C1 segment of cervical spinal cord (tissue), 14 donors: Measurements from ENCODE around the gene CARS1.
A peak's percentile ranks its signal among the peaks of the same experiment; 100 is the strongest.

Source experiments
- DNase-seq, 14 donors: peaks; one replicate each; lab custom pipeline; 2025; lab: John Stamatoyannopoulos, UW

CARS1 gene

DNA sequence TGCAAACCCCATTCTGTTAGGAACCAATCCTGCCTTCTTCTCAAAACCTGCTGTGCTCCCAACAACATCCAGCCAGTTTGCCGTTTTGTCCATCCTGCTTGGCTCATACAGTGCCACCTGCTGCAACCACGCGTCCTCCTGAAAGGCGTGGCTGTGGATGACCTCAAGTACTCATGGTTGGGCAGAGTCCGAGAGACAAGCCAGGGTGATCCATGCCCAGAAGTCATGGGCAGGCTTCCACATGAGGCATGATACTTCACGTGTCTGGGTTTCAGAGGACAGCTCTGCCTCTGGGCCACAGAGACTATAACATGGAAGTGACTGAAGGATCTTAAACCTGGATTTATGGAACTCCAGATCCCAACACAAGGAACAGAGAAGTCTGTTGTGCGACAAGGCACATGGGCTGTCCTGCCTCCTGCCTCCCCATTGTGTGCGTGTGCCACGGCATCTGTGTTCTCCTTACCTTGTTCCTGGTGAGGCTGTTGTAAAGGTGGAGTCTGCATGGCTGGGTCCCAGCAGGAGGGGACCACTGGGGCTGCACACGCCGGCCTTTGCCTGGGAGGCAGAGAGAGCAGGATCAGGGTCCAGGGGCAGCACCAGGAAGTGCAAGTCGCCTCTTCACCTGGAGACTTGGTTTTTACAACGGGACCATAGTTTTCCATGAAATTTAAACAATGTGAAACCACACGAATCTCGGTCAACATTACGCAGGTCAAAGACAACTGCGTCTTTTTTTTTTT, 15.4 kb downstream of the CARS1 start:
- DNase-seq = peak in 3 of 14 donors; percentile 10 to 46 (median 13)

DNA sequence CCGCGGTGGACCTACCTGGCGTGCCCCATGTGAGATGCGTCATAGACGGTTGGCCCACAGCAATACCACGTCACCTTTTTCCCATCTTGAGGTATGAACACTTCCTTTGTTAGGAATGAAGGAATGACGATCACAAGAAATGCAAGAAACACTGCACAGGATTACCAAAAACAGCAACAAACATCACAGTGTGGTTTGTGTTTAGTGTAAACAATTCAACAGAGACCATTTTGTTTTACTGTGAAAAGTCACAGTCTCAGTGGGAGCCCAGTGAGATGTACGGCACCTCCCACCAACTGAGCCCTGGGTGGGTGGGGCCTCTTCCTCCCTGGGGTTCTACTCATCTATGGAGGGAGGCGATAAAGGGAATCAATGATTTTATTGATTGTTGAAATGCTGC, 16.3 kb downstream of the CARS1 start:
- no peak for DNase-seq

DNA sequence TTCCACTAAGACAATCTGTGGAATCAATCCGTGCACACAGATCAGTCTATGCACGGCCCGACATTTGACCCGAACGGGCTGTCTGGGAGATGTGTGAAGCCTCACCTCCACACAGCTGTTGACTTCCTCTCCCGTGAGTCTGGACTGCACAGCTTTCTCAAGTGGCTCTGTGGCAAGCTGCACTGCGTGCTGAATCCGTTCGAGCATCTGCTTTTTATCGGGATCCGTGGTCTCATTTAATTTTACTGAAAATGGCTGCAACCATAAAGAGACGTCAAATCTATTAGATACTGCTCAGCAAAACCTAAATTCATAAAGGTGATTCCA, 19.3 kb downstream of the CARS1 start:
- DNase-seq = no peak

DNA sequence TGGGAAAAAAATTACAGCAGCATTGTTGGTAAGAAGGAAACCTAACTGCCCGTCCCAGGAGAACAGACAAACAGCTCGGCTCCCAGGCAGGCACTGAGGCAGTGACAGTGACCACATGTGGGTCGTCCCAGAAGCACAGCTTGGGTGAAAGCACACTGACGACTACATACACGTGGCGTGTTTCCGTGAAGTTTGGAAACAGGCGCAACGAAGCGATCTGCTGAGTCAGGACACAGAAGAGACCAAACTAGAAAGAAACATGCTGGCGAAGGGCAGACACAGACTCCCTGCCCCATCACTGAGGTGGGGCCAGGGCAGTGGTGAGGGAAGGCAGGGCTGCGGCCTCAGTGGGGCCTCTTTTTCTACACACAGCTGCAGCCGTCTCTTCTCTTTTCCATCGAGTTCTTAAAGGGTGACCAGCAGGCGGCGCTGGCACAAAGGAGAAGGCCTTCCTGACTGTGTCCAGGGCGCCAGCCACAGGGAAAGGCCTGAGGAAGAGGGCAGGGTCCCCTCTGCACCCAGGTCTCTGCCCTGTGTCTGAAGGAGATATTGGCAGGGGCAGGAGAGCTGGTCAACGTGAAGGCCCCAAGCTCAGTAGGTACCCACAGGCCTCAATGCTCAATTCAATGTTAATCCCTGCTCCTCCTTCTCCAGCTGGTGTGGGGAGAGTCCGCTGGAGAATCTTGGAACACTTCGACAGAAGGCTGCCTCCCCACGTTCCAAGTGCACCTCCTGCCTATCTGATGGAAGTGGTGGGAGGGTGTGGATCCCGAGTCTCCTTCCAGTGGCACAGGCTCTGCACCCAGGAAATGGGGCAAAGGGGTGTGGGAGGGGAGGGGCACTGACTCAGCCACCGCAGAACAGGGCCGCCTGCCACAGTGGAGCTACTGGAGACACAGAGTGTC, 19.9 kb downstream of the CARS1 start:
- DNase-seq = peak in 11 of 14 donors; percentile 27 to 78 (median 67)

DNA sequence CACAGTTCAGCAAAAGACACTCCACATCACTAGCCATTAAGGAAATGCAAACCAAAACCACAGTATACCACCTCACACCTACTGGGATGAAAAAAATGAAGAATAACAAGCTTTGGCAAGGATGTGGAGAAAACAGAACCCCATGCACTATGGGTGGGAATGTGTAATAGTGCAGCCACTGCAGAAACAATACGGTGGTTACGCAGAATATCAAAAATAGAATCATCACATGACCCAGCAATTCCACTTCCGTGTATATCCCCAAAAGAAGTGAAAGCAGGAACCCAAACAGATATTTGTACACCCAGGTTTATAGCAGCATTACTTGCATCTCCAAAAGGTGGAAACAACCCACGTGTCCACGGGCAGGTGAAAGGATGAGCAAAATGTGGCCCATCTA, 20.8 kb downstream of the CARS1 start:
- DNase-seq = no peak

DNA sequence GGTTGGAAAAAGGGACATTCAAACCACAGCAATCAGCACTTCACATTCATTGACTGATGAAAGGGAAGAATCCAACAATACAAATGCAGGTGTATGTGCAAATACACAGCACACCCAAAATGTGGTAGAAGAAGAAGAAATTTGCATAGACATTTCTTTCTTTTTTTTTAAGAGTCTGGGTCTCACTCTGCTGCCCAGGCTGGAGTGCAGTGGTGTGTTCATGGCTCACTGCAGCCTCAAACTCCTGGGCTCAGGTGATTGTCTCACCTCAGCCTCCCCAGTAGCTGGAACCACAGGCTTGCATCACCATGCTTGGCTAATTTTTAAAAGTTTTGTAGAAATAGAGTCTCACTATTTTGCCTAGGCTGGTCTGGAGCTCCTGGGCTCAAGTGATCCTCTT, 21.9 kb downstream of the CARS1 start:
- no peak for DNase-seq

DNA sequence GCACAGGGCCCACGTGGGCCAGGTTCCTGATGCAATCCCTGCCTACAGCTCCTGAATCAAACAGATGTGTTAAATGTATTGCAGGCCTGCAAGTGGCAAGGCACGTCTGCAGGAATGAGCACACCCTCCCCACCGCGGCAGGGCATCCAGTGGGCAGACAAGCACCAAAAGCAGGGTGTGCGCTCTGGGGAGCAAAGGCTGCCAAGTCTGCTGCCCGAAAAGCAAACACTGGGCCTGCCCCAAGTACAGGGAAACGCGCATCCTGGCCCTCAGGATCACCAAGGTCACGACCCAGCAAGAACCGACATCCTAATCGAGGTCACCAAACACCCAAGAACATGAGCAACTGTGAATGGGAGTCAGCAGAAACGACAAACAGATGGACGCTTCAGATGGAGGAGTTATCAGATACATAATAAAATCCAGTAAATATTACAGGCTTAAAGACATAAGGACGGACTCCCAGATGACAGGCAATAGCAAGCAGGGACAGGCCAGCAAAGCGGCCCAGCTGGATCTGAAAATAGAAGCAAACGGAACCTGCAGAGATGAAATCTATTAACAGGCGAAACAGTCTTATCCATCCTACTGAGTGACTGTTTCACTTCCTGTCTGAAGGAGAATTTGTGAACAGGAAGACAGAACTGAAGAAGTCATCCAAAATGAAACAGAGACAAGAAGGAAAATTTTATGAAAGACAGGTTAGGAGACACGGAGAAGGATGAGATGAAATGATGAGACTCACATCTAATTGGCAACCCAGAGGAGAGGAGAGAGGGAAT, 26.7 kb downstream of the CARS1 start:
- no peak for DNase-seq

DNA sequence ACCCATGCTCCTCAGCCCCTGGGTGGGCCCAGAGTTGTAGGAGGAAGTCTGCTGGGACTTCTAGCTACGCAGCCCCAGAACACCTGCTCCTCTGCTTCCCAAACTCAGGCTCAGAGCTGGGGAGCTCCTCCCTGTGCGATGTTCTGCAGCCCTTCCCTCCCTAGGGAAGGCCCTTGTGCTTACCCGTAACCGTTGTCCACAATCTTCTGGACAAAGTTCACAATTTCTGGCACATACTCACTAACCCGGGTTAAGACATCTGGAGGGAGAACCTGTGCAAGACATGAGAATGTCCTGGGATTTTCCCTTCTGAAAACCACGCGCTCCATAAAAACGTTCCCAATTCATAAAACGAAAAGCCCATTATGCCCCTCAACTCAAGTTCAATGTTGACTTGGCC, 28.4 kb downstream of the CARS1 start:
- DNase-seq = no peak

DNA sequence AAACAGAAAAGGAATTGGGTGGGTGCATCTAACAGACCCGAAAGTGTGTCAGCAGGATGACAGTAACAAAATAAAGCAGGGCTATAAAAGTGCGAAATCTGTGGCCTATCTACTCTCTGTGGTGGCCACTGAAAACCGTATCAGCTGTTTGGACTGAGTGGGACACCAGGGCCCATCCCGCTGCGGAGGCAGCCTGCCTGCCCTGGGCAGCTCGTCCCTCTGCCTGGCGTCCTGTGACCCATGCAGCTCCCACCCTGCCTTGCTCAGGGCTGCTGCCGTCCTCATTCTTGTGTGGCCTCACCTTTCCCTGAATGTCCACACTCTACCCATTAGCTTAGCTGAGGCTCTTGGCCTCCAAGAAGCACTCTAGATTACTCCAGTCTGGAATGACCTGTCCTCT, 30.4 kb downstream of the CARS1 start:
- no peak for DNase-seq

DNA sequence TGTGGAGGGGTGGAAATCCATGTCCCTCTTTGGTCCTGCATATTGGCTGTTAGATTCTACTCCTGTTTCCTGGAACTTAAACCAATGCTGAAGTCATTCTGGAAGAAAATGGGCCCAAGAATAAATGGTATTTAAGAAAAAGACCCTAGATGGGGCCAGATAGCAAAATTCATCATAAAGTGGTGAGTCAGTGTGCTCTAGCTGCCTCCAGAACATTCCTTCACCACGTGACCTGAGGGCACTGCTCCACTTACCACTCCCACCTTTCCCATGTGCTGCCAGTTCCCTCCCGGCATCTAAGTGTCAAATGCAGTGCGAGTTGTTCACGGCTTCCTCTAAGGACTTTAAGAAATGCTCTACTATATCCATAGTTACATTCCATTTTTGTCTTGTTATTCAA, 34.2 kb downstream of the CARS1 start:
- DNase-seq = no peak

DNA sequence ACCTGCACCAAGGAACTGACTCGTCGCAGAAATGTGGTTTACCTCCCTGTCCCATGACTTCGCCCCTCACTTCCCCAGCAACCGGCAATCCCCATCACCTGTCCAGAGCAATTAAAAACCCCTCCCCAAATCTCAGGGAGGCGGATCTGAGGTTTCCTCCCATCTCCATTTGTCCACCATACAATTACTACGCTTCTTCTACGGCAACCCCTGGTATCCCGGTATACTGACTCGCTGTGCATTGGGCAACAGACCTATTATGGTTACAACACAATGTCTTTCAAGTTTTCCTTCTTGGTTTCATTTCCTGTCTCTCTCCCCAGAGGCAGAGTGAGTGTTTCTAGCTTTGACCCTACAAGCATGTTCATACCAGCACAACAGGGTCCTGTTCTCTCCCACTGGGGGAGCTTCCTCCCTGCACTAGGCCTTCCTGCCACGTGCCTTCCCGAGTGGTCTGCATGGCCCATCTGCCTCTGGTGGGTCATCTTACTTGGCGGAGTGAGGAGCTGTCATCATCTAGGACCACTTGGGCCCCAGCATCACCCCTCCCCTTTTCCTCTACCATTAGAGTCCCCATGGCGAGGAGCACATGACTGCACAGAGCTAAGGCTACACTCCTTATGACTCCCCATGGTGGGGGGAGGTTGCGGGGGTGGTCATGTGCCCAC, 34.8 kb downstream of the CARS1 start:
- peak in 1 of 14 donors; percentile 45 for DNase-seq

DNA sequence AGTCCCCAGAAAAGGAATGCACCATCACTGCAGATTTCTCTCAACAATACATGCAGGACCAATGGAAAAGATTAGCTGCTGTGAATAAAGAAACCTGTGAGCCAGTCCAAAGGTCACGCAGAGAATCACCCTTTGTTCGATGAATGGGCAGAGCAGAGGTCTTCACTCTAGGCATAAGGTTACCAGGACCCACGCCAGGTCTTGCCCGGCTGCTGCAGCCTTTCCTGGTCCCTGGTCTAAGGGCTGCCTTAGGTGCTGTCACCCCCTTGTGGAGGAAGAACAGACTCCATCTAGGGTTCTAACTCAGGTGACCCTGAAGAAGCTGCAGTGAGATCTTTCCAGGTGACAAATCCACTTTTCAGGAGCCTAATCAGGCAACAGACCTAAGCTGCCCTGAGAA, 36.1 kb downstream of the CARS1 start:
- peak in 6 of 14 donors; percentile 21 to 41 (median 34) for DNase-seq

DNA sequence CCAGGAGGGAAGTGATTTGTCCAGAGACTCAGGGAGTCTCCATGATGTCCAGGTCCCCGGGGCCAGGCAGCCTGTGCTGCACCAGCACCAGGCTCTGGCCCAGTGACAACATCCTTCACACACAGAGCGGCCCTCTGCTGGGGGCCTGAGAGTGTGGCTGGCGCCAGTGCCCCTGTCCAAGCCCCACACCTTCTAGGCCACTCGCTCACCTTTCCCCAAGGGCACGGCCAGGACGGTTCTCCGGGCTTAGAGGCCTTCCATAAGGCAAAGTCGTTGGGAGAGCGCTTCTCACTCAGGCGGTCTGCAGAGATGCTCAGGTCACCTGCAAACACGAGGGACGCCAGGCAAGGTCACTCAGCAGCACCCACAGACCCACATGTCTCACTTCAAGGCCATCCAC, 37.2 kb downstream of the CARS1 start:
- no peak for DNase-seq

DNA sequence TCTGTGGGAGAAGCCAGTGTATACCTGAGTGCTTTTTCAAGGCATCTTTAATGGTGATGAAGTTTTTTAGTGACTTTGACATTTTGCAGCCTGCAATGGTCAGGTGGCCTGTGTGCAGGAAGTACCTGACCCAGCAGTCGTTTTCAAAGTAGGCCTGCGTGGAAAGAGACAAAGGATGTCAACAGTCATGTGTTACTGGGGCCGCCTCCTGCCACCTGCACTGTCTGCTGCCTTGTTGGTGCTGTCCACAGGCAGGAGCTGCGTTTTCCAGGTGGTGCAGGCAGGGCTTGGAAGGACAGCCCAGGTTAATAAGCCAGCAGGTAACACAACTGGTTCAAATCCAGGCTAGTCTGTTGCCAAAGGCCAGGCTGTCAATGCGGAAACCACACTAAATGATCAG, 38.6 kb downstream of the CARS1 start:
- no peak for DNase-seq

DNA sequence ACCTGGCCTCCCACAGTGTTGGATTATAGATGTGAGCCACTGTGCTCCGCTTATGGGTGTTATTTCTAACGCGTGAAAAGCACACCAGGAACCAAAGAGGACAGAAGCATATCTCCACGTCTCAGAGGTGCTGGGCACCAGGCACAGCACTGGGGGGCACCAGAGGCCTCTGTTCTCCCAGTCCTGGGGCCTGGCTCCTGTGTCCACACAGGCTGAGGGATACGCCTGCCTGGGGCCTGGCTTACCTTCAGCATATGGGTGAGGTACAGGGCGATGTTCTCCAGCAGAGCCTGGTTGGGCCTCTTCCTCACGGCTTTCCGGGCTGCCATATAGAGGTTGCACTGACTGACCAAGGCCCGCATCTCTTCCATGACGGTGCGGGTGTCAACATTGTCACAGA, 40.4 kb downstream of the CARS1 start:
- DNase-seq = no peak

DNA sequence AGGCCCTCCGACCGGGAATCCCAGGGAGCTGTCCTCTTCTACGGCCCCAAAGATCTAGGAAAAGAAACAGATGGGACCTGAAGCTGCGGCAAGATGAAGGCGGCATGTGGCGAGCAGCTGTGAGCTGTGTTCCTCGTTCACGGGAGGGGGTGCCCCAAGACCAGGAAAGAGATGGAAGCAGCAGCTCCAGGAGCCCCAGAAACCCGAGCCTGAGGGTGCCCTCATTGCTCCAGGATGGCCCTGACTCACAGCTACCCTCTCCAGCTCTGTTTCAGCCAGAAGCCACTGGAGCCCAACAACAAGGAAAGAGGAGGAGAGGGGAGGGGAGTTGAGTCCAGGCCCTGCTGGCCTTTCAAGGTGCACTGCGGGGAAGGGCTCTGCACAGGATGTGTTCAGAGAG, 41.4 kb downstream of the CARS1 start:
- no peak for DNase-seq

DNA sequence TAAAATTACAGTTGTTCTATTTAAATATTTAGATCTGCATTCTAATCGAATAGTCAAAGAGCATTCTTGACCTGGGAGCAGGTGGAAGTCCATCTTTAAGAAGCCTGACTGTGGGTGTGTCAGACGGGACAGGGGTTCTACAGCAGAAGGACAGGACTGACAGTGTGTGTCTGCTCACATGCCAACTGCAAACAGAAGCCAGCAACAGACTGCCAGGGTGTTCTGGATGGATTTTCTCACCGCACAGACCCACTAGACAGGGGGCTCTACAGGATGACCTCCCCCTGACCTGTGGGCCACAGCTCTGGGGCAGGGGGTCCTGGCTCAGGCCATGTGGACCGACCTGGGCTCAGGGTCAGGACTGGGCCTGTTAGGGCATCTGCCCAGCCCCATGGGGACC, 42.3 kb downstream of the CARS1 start:
- DNase-seq = no peak

DNA sequence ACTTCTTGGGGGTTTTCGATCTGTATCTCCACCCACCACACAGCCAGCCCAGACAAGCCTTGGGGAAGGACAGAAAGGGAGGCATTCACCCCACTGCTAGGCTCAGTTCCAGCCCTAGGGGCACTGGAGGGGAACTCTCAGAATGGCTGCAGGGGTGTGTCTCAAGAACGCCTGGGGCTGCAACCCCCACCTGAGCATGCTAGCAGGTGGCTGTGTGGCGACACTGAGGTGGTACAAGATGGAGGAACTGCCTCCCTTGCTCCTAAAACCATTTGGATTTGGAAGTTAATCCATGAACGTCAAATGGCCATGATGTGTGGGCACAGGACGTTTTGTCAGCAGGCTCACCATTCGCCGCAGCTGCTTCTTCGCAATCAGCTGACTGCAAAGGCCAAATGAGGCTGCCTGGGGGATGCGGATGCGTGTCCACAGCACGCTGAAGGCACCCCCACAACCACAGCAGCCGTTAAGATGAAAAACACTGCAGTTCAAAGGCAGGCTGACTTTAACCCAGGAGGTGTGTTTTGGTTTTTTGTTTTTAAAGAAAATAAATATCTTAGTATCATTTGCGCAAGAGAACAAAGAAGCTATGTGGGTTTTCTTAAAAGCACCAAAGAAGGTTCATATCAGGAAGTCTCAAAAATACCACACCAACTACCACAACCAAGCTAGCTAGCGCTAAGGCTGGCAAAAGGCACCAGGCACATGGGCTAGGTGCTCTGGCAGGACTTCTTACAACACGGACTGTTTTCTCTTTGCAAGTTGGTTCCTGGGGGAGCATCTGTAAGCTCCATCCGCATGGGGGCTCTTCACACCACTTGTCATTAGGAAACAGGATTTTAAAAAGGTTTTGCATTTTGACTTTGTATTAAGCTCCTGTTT, 42.9 kb downstream of the CARS1 start:
- DNase-seq = no peak

DNA sequence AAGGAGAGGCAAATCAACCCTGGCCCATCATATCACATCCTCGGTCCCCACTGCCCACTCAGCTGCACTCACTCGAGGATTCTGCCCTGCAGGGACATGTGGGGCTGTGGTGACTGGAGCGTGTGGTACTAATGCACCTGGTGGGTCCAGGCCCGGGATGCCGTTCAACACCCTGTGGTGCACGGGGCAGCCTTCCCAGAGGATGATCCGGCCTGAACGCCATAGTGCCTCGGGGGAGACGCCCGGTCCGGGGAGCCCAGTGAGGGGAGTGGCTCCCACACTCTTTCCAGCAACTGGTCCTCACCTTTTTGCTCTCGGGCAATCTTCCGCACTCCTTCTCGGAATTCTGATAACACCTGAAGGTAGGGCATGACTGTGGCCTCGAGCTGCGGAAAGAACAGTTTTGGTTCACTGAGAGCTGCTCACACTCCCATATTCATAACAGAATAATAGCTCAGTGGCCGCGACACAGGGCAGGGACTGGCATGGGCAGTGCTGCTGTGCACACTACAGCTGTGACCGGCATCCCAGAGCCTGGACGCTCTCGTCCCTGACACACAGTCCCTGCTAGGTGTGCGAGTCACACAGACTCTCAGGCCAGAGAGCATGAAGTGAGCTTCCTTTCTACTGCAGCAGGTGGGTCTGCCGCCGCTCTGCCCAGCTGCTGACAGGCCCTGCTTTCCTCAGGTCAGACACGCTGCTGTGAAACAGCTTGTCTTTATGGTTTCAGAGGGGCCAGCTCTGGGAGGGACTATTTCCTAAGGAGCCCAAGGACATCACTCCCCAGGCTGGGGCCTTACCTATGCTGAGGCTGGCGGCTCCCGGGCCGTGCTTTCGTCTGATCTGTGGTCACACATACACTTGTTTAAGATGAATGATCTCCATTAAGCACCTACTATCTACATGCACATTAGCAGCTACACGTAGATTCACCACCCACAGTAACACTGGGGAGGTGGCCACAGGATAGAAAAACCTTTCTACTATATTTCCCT, 45.0 kb downstream of the CARS1 start:
- no peak for DNase-seq
